ENCODE results near the gene EFNA4. TPM values are rescaled to one million over a fixed set of nuclear protein-coding genes. Genes with fewer than 3 reads are reported as not detected.

Gene EFNA4
- 1 to 10 TPM; 4.6 to 7.0 TPM for total RNA-seq

GRCh38 chr1:155063550-155064110 lies at the start of gene EFNA4:
EFNA4 (plus strand) TSS chr1:155063740; CDS start chr1:155063824, 84 bp downstream.
- Mint-ChIP-seq H3K27ac (peak within 1 kb of the TSS; percentile 65), H3K27me3 (no peaks in the 10 kb centered on the region), H3K9me3 (no peaks in the 10 kb centered on the region), H3K36me3 (ENCODE audit: low read depth) (peaks cover 27% of the 10 kb centered on the region), H3K4me1 (peaks cover 17% of the 10 kb centered on the region), H3K4me3 (peak within 1 kb of the TSS; percentile 82)
- peak; percentile 91 for ATAC-seq (replicated peaks)

DNA sequence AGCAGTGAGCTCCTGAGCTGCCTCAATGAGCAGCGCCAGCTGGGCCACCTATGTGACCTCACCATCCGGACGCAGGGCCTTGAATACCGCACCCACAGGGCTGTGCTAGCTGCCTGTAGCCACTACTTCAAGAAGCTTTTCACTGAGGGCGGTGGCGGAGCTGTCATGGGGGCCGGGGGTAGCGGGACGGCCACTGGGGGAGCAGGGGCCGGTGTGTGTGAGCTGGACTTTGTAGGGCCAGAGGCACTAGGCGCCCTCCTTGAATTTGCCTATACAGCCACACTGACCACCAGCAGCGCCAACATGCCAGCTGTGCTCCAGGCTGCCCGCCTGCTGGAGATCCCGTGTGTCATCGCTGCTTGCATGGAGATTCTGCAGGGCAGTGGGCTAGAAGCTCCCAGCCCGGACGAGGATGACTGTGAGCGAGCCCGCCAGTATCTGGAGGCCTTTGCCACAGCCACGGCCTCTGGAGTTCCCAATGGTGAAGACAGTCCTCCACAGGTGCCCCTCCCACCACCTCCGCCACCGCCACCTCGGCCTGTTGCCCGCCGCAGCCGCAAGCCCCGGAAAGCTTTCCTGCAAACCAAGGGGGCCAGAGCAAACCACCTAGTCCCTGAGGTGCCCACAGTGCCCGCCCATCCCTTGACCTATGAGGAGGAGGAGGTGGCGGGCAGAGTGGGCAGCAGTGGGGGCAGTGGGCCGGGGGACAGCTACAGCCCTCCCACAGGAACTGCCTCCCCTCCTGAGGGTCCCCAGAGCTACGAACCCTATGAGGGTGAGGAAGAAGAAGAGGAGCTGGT lies 48.6 kb upstream of the EFNA4 start:
- Mint-ChIP-seq H3K27me3 (no peaks in the 10 kb centered on the region), H3K36me3 (ENCODE audit: low read depth) (peaks cover 95% of the 10 kb centered on the region), H3K9me3 (no peaks in the 10 kb centered on the region), H3K4me3 (peak overlapping the region; percentile 91), H3K27ac (peak overlapping the region; percentile 88), H3K4me1 (peaks cover 44% of the 10 kb centered on the region)
- ATAC-seq (replicated peaks), result no peak

- Mint-ChIP-seq H3K9me3 (no peaks in the 10 kb centered on the region), H3K27me3 (no peaks in the 10 kb centered on the region), H3K27ac (peak overlapping the region; percentile 88), H3K4me3 (peak overlapping the region; percentile 69), H3K36me3 (ENCODE audit: low read depth) (peaks cover 91% of the 10 kb centered on the region), H3K4me1 (peaks cover 49% of the 10 kb centered on the region)
- no peak for ATAC-seq (replicated peaks)
These were observed 47.9 kb upstream of the EFNA4 start for GRCh38 chr1:155015527-155016230.

GRCh38 chr1:155016231-155016831 lies 47.2 kb upstream of the EFNA4 start:
- H3K27me3 Mint-ChIP-seq, result no peaks in the 10 kb centered on the region
- peak overlapping the region; percentile 88 for H3K27ac Mint-ChIP-seq
- H3K4me3 Mint-ChIP-seq, result peak overlapping the region; percentile 69
- peaks cover 49% of the 10 kb centered on the region for H3K4me1 Mint-ChIP-seq
- no peak for ATAC-seq (replicated peaks)
- no peaks in the 10 kb centered on the region for H3K9me3 Mint-ChIP-seq
- H3K36me3 Mint-ChIP-seq (ENCODE audit: low read depth), result peaks cover 85% of the 10 kb centered on the region

- Mint-ChIP-seq H3K27ac (peak overlapping the region; percentile 88), H3K4me1 (peaks cover 44% of the 10 kb centered on the region), H3K27me3 (no peaks in the 10 kb centered on the region), H3K9me3 (no peaks in the 10 kb centered on the region), H3K4me3 (peak overlapping the region; percentile 69), H3K36me3 (ENCODE audit: low read depth) (peaks cover 75% of the 10 kb centered on the region)
- ATAC-seq (replicated peaks), result peak; percentile 89
These were observed 46.2 kb upstream of the EFNA4 start for GRCh38 chr1:155017041-155017945.

DNA sequence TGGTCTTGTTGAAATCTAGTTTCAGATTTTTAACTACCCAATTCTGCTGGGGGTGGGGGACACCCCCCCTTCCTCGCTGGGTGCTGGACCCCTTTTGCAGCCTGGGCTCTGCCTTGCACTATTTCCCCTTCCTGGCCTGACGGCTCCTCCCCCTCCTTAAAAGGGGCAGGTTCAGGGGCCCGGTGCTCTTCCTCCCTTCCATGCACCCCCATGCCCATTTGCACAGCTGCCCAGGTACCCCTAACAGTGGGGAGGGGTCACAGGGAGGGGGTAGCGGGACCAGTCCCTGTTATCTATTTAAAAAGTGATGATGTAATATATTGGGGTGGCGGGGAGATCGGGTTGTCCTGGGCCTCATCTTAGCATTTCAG lies 45.6 kb upstream of the EFNA4 start:
- peak overlapping the region; percentile 54 for H3K27ac Mint-ChIP-seq
- peak overlapping the region; percentile 57 for H3K4me3 Mint-ChIP-seq
- peaks cover 38% of the 10 kb centered on the region for H3K4me1 Mint-ChIP-seq

GRCh38 chr1:155018617-155019348 lies 44.8 kb upstream of the EFNA4 start:
- H3K36me3 Mint-ChIP-seq (ENCODE audit: low read depth), result peaks cover 60% of the 10 kb centered on the region

More for the DNA sequence above, 45.6 kb upstream of the EFNA4 start:
- H3K9me3 Mint-ChIP-seq, result no peaks in the 10 kb centered on the region
- no peak for ATAC-seq (replicated peaks)
- peaks cover 69% of the 10 kb centered on the region for H3K36me3 Mint-ChIP-seq (ENCODE audit: low read depth)
- no peaks in the 10 kb centered on the region for H3K27me3 Mint-ChIP-seq

DNA sequence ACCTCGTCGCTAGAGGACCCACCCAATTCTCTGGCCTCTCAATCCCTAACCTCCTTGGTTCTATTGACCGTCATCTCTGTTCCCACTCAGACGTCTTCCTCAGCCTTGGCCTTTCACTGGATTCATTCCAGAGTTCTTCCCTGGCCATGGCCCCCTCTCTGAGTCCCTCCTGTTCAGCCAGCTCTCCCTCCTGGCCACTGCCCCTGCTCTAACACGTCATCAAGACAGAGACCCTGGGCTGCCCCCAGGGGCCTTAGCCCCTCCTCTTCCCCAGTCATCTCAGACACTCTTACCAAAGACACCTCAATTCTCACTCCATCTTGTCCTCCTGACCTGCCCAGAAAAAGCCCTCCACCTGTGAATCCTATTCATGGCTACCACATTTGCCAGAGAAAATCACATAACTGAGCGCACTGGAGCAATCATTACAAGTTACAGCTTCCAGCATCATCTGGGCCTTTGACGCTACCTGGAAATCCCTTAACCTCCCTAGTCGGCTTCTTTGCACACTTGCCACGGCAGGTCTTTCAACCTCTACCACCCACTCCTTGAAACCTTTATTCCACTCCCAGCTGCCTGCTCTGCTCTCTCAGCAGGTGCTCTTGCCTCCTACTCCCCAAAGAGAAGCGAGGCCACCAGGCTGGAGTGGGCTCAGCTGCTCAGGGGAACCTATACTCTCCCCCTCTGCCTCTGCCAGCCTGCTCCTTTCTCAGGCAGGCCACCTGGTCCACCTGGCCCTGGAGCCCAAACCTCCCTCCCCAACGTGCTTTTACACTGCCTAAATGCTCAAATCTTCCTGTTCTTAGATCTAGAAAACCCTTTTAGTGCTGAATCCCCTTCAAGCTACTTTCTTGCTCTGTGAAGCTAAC lies 43.9 kb upstream of the EFNA4 start:
- Mint-ChIP-seq H3K4me3 (peak overlapping the region; percentile 57), H3K27ac (peak overlapping the region; percentile 81), H3K36me3 (ENCODE audit: low read depth) (peaks cover 52% of the 10 kb centered on the region), H3K4me1 (peaks cover 28% of the 10 kb centered on the region), H3K27me3 (no peaks in the 10 kb centered on the region), H3K9me3 (no peaks in the 10 kb centered on the region)
- no peak for ATAC-seq (replicated peaks)

More at GRCh38 chr1:155018617-155019348, 44.8 kb upstream of the EFNA4 start:
- H3K27ac Mint-ChIP-seq, result peak overlapping the region; percentile 81
- H3K4me1 Mint-ChIP-seq, result peaks cover 32% of the 10 kb centered on the region
- ATAC-seq (replicated peaks), result no peak
- H3K27me3 Mint-ChIP-seq, result no peaks in the 10 kb centered on the region
- no peaks in the 10 kb centered on the region for H3K9me3 Mint-ChIP-seq
- peak overlapping the region; percentile 57 for H3K4me3 Mint-ChIP-seq

- Mint-ChIP-seq H3K36me3 (ENCODE audit: low read depth) (peaks cover 28% of the 10 kb centered on the region), H3K9me3 (no peaks in the 10 kb centered on the region), H3K4me1 (peaks cover 14% of the 10 kb centered on the region), H3K27me3 (no peaks in the 10 kb centered on the region), H3K4me3 (no peak overlapping the region), H3K27ac (no peak overlapping the region)
- ATAC-seq (replicated peaks), result no peak
These were observed 41.2 kb upstream of the EFNA4 start for GRCh38 chr1:155022136-155022926.

- H3K27ac Mint-ChIP-seq, result no peak overlapping the region
These were observed 40.7 kb upstream of the EFNA4 start for GRCh38 chr1:155022927-155023236.

DNA sequence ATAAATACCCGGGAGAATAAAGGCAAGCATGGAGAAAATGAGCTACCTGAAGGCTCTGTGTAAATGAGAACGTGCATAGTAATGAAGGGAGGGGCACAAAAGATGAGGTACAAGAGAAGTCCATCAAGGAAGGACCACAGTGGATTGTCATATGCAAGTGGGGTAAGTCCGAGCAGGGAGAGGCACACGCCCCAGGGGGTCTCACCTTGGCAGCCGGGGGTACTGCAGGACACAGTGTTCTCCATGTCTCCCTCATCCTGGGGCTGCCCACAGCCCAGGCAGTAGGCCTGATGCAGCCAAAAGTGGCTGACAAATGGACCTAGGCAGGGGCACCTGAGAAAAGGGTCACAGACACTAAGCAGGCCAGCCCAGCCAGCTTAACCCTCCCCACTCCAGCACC lies 39.9 kb upstream of the EFNA4 start:
- Mint-ChIP-seq H3K27me3 (no peaks in the 10 kb centered on the region), H3K9me3 (no peaks in the 10 kb centered on the region), H3K4me3 (no peak overlapping the region), H3K27ac (no peak overlapping the region), H3K36me3 (ENCODE audit: low read depth) (peaks cover 17% of the 10 kb centered on the region), H3K4me1 (peaks cover 14% of the 10 kb centered on the region)
- no peak for ATAC-seq (replicated peaks)

More at GRCh38 chr1:155022927-155023236, 40.7 kb upstream of the EFNA4 start:
- Mint-ChIP-seq H3K36me3 (ENCODE audit: low read depth) (peaks cover 23% of the 10 kb centered on the region), H3K9me3 (no peaks in the 10 kb centered on the region), H3K4me1 (peaks cover 14% of the 10 kb centered on the region), H3K27me3 (no peaks in the 10 kb centered on the region), H3K4me3 (no peak overlapping the region)
- ATAC-seq (replicated peaks), result no peak

GRCh38 chr1:155024315-155024714 lies 39.2 kb upstream of the EFNA4 start:
- Mint-ChIP-seq H3K9me3 (no peaks in the 10 kb centered on the region), H3K4me1 (peaks cover 11% of the 10 kb centered on the region), H3K27ac (no peak overlapping the region), H3K36me3 (ENCODE audit: low read depth) (peaks cover 10% of the 10 kb centered on the region), H3K4me3 (no peak overlapping the region), H3K27me3 (no peaks in the 10 kb centered on the region)
- ATAC-seq (replicated peaks), result no peak
